GM18499 (cell line): ENCODE results near the gene STPG4.

ENCODE experiments used
- ATAC-seq: cut with Tn5 transposase; IDR thresholded peaks from one replicate; pipeline ENCODE4 v1.9.1; 2021; ENCODE audit warnings: moderate number of reproducible peaks; ENCODE audit not compliant: insufficient read depth, unreplicated experiment

Gene STPG4

GRCh38 chr2:47074691-47075090 lies 80.4 kb downstream of the STPG4 start:
- ATAC-seq, result no peak

GRCh38 chr2:47073641-47074040 lies 81.5 kb downstream of the STPG4 start:
- no peak for ATAC-seq

- no peak for ATAC-seq
These were observed 81.9 kb downstream of the STPG4 start for GRCh38 chr2:47073217-47073616.

- ATAC-seq, result no peak
These were observed 82.3 kb downstream of the STPG4 start for GRCh38 chr2:47072728-47073191.

GRCh38 chr2:47072018-47072691 lies 83.0 kb downstream of the STPG4 start:
- no peak for ATAC-seq

GRCh38 chr2:47070920-47071824 lies 83.9 kb downstream of the STPG4 start:
- peak; percentile 80 for ATAC-seq

GRCh38 chr2:47070155-47070919 lies 84.8 kb downstream of the STPG4 start:
- ATAC-seq, result no peak

GRCh38 chr2:47069628-47070154 lies 85.4 kb downstream of the STPG4 start:
- ATAC-seq, result no peak

GRCh38 chr2:47068981-47069627 lies 86.0 kb downstream of the STPG4 start:
- no peak for ATAC-seq

GRCh38 chr2:47067788-47068407 lies 87.2 kb downstream of the STPG4 start:
- ATAC-seq, result no peak

- no peak for ATAC-seq
These were observed 89.2 kb downstream of the STPG4 start for GRCh38 chr2:47065771-47066380.

- no peak for ATAC-seq
These were observed 89.8 kb downstream of the STPG4 start for GRCh38 chr2:47065343-47065742.

- ATAC-seq, result no peak
These were observed 91.0 kb downstream of the STPG4 start for GRCh38 chr2:47064106-47064505.

GRCh38 chr2:47063538-47063930 lies 91.6 kb downstream of the STPG4 start:
- no peak for ATAC-seq

GRCh38 chr2:47062681-47063537 lies 92.2 kb downstream of the STPG4 start:
- no peak for ATAC-seq

- no peak for ATAC-seq
These were observed 93.0 kb downstream of the STPG4 start for GRCh38 chr2:47061944-47062678.

GRCh38 chr2:47060652-47061170 lies 94.4 kb downstream of the STPG4 start:
- no peak for ATAC-seq
